Stimulated activated CD8-positive, alpha-beta memory T cell treated with anti-CD3 and anti-CD28 coated beads, Interleukin-2, amount 100 ng/mL, for 48 hours (primary cell): ENCODE results near the gene EID2.

Experiments
- DNase-seq, 2 donors: peaks; one replicate each; pipeline ENCODE4 v3.0.0-alpha.2; 2020; ENCODE audit warnings: low read depth in 2 of 2

The EID2 gene

GRCh38 chr19:39539518-39540332 lies at the start of gene EID2:
Gene EID2, minus strand, starts transcription at chr19:39540161. Its CDS starts 82 bp downstream, at chr19:39540079.
- peak; percentile 89 to 91 for DNase-seq

- DNase-seq: no peak
Measured at GRCh38 chr19:39588066-39588465, 48.1 kb upstream of the EID2 start.

- DNase-seq: no peak
Measured at GRCh38 chr19:39587496-39587895, 47.5 kb upstream of the EID2 start.

GRCh38 chr19:39582891-39583625 lies 43.1 kb upstream of the EID2 start:
- no peak for DNase-seq

GRCh38 chr19:39582442-39582841 lies 42.5 kb upstream of the EID2 start:
- DNase-seq: no peak

GRCh38 chr19:39568604-39569003 lies 28.6 kb upstream of the EID2 start:
- no peak for DNase-seq

GRCh38 chr19:39566064-39566463 lies 26.1 kb upstream of the EID2 start:
- no peak for DNase-seq

GRCh38 chr19:39563408-39563807 lies 23.4 kb upstream of the EID2 start:
- DNase-seq: no peak

- DNase-seq: no peak
Measured at GRCh38 chr19:39558624-39559117, 18.7 kb upstream of the EID2 start.

GRCh38 chr19:39557811-39558623 lies 18.1 kb upstream of the EID2 start:
- DNase-seq: no peak

GRCh38 chr19:39555883-39556282 lies 15.9 kb upstream of the EID2 start:
- no peak for DNase-seq

GRCh38 chr19:39554701-39555311 lies 14.8 kb upstream of the EID2 start:
- DNase-seq: no peak

GRCh38 chr19:39553082-39553652 lies 13.2 kb upstream of the EID2 start:
- DNase-seq: no peak

GRCh38 chr19:39550197-39550596 lies 10.2 kb upstream of the EID2 start:
- DNase-seq: no peak

GRCh38 chr19:39546599-39546998 lies 6.6 kb upstream of the EID2 start:
- DNase-seq: no peak

- no peak for DNase-seq
Measured at GRCh38 chr19:39544911-39545310, 5.0 kb upstream of the EID2 start.

GRCh38 chr19:39544226-39544903 lies 4.4 kb upstream of the EID2 start:
- no peak for DNase-seq

GRCh38 chr19:39543477-39543857 lies 3.5 kb upstream of the EID2 start:
- no peak for DNase-seq

GRCh38 chr19:39542206-39542605 lies 2.2 kb upstream of the EID2 start:
- no peak for DNase-seq

GRCh38 chr19:39540333-39540673 lies 342 bp upstream of the EID2 start:
- DNase-seq: no peak

GRCh38 chr19:39539165-39539517 lies 820 bp downstream of the EID2 start:
- no peak for DNase-seq
